ENCODE measurements around the gene AMMECR1. TPM values are rescaled to one million over a fixed set of nuclear protein-coding genes. Genes with fewer than 3 reads are reported as not detected.

AMMECR1 gene
- total RNA-seq, 1 experiment from 2014 or later = 10.5 TPM

- DNase-seq (ENCODE audit: low read depth) = no peak
These were observed 105.6 kb downstream of the AMMECR1 start for GRCh38 chrX:110212299-110212698.

DNA sequence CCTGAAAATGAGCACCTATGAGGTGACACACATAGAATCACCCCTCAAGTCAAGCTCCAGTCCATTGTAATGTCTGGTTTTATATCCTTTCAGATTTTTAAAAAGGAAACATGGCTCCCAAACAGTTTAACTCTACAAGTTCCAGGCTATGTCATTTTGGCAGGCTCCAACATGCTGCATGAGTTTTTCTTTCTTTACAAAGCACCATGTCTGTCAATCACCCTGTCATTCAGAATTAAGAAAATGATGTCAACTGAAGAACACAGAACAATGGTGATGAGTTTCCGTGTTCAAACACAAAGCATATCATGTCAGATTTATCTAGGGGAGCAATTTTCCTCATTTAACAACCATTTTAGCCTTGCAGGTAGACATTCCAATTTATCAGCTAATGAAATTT lies 106.5 kb downstream of the AMMECR1 start:
- DNase-seq (ENCODE audit: low read depth) = no peak

GRCh38 chrX:110210417-110211139 lies 107.3 kb downstream of the AMMECR1 start:
- peak; percentile 74 for DNase-seq (ENCODE audit: low read depth)

DNA sequence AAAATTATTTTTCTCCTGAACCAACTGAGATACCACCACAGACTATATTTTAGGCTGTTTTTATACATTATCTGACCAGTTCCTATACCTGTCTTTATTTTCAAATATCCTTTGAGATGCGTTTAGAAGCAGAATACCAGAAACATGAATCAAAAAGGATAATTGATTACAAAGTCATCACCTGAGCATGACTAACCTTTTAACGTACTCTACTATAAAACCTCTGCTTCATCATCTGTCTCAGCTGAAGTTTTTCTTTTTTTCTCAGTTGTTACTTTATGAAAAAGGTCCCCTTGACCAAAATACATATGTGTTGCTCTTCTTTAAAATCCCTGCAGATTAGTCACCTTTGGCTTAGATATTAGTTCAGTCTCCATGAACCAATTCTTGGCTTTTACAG lies 109.8 kb downstream of the AMMECR1 start:
- no peak for DNase-seq (ENCODE audit: low read depth)

DNA sequence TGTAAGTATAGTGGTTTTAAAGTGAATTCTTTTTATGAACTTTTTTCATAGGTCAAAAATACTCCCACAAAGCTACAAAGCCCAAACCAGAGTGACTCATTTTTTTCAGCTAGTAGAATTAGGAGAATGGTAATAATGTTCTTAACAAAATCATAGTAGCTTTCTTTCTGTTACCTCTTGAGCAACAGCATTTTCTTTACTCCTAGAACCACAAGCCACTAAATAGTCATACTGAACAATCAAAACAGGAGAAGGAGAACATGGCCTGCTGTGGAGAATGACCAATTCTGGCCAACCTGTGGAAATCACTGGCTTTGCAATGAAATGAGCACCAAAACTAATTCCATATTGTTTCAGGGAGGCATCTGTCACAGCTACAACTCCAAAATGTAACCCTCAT lies 112.9 kb downstream of the AMMECR1 start:
- DNase-seq (ENCODE audit: low read depth) = peak; percentile 64

GRCh38 chrX:110201799-110202198 lies 116.1 kb downstream of the AMMECR1 start:
- no peak for DNase-seq (ENCODE audit: low read depth)

DNA sequence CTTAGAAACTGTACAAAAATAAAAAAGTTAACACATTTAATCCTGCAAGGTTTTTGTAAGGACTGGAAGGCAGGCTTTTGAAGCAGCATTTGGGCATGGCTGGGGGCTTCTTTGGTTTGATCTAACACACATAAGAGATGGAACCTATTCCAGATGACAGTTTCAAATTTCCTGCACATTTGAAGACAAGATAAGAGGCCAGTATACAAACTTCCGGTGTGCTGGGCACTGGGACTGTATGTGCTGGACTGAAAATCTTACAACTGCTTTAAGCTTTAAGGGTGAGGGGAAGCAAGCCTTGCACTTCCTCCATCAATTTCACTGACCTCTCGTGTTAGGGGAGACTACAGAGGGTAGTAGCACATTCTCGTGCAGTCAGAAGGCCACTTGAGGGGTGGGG lies 122.9 kb downstream of the AMMECR1 start:
- DNase-seq (ENCODE audit: low read depth) = no peak

DNA sequence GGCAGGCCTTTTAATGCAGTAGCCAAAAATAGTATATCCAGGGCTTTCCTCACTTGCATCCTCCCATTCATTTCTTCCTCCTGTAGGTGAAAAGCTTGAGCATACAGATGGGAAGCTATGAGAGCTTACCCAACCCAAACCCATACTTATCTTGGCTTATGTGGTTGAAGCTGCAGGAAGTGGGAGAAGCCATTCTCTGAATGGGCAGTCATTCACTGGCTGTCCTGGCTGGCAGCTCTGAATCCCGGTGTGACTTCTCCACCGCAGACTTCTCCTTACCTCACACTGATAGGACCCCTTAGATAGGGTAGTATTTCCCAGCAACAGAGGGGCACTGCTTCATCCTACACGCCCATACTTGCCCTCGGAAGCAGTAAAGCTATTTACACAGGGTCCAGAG lies 125.4 kb downstream of the AMMECR1 start:
- no peak for DNase-seq (ENCODE audit: low read depth)

DNA sequence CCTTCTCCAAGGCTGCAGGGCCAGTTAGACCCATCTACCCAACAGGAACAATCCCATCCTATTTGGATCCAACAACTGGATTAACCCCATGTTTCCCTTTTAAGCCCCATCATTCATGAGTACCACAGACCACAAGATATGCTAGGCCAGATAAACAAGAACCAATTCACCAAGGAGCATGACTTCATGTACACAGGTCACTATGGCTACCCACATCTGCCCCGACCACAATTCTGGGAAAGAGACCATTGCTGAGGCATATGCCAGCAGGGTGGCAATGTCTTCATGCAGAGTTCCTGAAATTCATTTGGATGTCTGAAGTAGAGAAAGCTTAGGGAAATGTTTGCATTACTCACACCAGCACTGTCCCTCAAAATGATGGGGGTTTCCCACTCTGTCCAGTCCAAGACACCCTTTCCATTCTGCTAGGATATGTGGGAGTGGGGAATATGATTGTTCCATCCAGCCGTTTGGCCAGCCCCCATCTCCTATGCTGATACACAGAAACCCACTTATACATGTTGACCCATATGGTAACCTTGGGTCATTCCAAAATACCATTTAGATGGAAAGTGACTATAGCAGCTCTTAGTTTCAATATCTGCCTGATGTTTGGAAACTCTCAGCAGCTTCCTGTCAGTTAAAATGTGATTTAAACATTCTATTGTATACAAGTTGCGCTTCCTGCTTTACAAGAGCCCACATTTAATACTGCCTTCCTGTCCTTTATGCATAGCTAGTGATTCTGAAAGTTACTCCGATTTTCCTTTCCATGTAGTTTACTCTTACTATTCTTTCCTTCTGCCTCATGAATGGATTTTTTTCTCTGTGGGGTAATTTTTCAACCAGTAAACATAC lies 129.0 kb downstream of the AMMECR1 start:
- DNase-seq (ENCODE audit: low read depth) = peak; percentile 64

- DNase-seq (ENCODE audit: low read depth) = no peak
These were observed 134.6 kb downstream of the AMMECR1 start for GRCh38 chrX:110183314-110183713.

GRCh38 chrX:110182865-110183264 lies 135.0 kb downstream of the AMMECR1 start:
- DNase-seq (ENCODE audit: low read depth) = peak; percentile 73

DNA sequence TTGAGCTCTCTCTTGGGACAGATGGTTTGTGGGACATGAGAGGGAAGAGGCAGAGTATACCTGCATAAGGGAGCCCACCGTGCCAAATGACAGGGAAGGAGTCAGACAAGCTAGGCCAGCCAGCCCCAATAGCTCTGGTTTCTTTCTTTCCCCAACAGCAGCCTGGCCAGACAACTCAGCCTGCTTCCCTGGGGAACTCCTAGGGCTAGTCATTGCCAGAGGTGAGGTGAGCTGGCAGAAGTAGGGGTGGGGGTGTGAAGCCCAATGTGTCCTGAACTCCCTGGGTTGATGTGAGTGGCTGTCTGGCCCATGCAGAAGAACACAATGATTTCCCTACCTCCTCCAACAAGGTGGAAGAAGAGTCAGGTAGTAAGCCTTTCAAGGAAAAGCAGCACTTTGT lies 135.5 kb downstream of the AMMECR1 start:
- DNase-seq (ENCODE audit: low read depth) = peak; percentile 35

DNA sequence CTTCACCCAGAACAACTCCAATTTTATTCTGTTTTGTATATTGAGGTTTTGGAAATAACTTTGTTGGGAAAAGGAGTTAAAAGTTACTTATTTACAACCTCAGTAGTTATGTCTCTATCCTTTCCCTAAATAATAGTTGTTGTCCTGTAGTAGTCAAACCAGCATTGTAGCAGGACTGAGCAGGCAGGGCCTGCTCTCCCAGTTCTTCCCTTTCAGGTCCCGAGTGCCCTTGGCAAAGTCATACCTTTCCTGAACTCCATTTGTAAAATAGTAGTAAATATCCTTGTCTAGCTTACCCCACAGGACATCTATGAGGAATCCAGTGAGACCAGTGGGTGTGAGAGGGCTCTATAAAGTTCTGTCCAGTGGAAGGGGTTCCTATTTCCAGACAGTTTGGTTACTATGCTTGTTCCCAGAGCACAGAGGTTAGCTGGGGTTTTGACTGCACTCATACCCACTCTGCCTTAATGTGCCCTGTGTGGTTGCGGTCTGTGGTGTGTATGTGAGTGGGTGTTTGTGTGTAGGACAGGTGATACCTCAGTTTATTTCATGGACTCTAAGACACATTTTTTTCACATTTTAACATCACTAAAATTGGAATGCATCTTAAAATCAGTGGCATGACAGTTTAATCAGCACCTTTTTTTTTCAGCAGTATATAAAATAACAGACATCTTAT lies 136.3 kb downstream of the AMMECR1 start:
- no peak for DNase-seq (ENCODE audit: low read depth)

GRCh38 chrX:110180928-110181310 lies 137.0 kb downstream of the AMMECR1 start:
- DNase-seq (ENCODE audit: low read depth) = peak; percentile 72

GRCh38 chrX:110180176-110180927 lies 137.5 kb downstream of the AMMECR1 start:
- DNase-seq (ENCODE audit: low read depth) = peak; percentile 75

GRCh38 chrX:110178179-110178865 lies 139.6 kb downstream of the AMMECR1 start:
- peak; percentile 23 for DNase-seq (ENCODE audit: low read depth)

DNA sequence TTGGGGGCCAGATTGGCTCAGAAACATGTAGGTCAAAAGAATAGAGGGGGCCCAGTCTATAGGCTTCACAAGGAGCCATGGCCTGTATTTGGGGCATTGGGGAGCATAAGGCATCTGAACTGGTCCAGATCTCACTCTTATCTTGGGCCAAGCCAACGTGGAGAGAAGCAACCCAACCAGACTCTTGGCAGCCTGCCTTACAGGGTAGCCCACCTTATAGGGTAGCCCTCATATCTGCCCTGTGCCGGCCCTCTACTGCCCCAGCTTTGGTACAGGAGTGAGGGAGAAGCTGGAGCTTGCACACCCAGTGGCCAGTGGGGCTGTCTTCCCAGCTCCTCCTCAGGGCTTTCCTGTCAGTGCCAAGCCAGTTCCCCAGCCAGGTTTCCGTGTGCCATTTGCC lies 142.2 kb downstream of the AMMECR1 start:
- no peak for DNase-seq (ENCODE audit: low read depth)

DNA sequence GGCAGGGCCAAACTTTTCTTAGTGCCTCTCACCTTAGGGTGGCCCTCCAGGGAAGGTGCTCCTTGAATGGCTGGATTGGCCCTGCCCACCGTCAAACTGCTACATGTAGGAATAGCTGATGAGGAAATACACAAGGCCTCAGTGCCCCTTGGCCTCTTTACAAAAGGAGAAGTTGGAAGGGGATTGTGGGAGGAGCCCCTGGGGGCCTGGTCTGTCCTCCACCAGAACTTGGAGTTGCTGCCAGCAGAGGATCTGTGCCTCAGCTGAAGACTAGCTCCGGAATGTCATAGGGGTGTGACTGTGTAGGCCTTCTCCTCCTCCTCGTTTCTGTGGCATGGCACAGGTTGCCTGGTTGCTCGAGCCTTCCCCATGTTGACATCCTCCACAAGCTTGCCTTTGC lies 142.7 kb downstream of the AMMECR1 start:
- no peak for DNase-seq (ENCODE audit: low read depth)

GRCh38 chrX:110173192-110174175 lies 144.4 kb downstream of the AMMECR1 start:
- DNase-seq (ENCODE audit: low read depth) = peak; percentile 63

- DNase-seq (ENCODE audit: low read depth) = no peak
These were observed 145.7 kb downstream of the AMMECR1 start for GRCh38 chrX:110172215-110172614.
